BLaER1 (cell line): ENCODE measurements around the gene YJU2.
"Not testable (repeated sequence)": the region's sequence is repeated elsewhere in the genome, so short reads cannot be mapped to it uniquely, and the experiment has no call there.

Experiments used
- H3K27ac ChIP-seq: shearing (Covaris generic); formaldehyde crosslinking; 2 replicates; pipeline ENCODE4 v1.8.1; 2022
- H3K27me3 ChIP-seq: shearing (Covaris generic); formaldehyde crosslinking; 2 replicates; pipeline ENCODE4 v1.8.1; 2022
- H3K36me3 ChIP-seq: shearing (Covaris generic); formaldehyde crosslinking; 2 replicates; pipeline ENCODE4 v1.8.1; 2022
- H3K4me1 ChIP-seq: shearing (Covaris generic); formaldehyde crosslinking; 2 replicates; pipeline ENCODE4 v1.8.1; 2022
- H3K4me2 ChIP-seq: shearing (Covaris generic); formaldehyde crosslinking; 2 replicates; pipeline ENCODE4 v1.8.1; 2022
- H3K4me3 ChIP-seq: shearing (Covaris generic); formaldehyde crosslinking; 2 replicates; pipeline ENCODE4 v1.8.1; 2022
- H3K9ac ChIP-seq: shearing (Covaris generic); formaldehyde crosslinking; 2 replicates; pipeline ENCODE4 v1.8.1; 2022
- H3K9me3 ChIP-seq: shearing (Covaris generic); formaldehyde crosslinking; 2 replicates; pipeline ENCODE4 v1.8.1; 2022
- H4K20me1 ChIP-seq: shearing (Covaris generic); formaldehyde crosslinking; 2 replicates; pipeline ENCODE4 v1.8.1; 2022
- Cebpa-rat ChIP-seq: shearing (Covaris generic); IDR thresholded peaks from 2 replicates; pipeline ENCODE4 v1.8.1; 2022

Gene YJU2

GRCh38 chr19:4279530-4280422 lies 32.9 kb downstream of the YJU2 start:
- no peak for TF ChIP-seq Cebpa-rat
- Histone ChIP-seq H3K4me3 (peak overlapping the region; percentile 62), H3K9ac (no peak overlapping the region), H3K4me1 (peaks cover 29% of the 10 kb centered on the region), H3K4me2 (peak overlapping the region; percentile 87), H3K27ac (no peak overlapping the region), H3K36me3 (no peaks in the 10 kb centered on the region), H3K9me3 (no peaks in the 10 kb centered on the region), H4K20me1 (peaks cover 9% of the 10 kb centered on the region; the same call in 1 of the 2 replicates), H3K27me3 (peaks cover 64% of the 10 kb centered on the region)

DNA sequence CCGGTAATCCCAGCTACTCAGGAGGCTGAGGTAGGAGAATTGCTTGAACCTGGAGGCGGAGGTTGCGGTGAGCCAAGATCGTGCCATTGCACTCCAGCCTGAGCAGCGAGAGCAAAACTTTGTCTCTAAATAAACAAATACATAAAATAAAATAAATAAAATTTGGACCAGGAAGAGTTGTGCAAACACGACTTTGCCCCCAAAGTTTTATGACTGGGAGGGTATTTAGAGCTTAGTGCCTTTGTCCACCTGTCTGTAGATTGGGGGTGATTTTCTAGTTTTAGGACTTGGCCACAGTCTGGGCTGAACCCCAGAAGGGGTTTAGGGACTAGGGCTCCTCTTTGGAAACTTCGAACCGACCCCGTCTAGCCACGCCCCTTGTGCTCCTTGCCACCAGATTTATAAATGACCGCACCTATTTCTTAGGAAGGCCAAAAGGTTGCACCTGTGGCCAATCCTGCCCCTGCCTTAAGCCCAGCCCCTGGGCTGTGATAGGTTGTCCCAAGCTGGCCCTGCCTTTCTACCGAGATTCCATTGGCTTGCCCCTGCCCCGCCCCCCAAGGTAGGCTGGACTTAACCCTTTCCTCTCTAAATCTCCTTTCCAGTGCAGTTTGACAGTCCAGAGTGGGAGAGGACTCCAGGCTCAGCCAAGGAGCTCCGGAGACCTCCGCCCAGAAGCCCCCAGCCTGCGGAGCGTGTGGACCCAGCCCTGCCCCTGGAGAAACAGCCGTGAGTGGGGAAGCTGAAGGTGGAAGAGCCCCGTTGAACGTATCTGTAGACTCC lies 37.5 kb downstream of the YJU2 start:
- Histone ChIP-seq H3K36me3 (no peaks in the 10 kb centered on the region), H3K4me1 (peaks cover 7% of the 10 kb centered on the region), H3K4me3 (no peak overlapping the region), H3K27me3 (peaks cover 38% of the 10 kb centered on the region), H3K9ac (no peak overlapping the region), H3K4me2 (no peak overlapping the region), H3K27ac (no peak overlapping the region), H3K9me3 (no peaks in the 10 kb centered on the region), H4K20me1 (peaks cover 7% of the 10 kb centered on the region; the same call in 1 of the 2 replicates)
- TF ChIP-seq Cebpa-rat: no peak

DNA sequence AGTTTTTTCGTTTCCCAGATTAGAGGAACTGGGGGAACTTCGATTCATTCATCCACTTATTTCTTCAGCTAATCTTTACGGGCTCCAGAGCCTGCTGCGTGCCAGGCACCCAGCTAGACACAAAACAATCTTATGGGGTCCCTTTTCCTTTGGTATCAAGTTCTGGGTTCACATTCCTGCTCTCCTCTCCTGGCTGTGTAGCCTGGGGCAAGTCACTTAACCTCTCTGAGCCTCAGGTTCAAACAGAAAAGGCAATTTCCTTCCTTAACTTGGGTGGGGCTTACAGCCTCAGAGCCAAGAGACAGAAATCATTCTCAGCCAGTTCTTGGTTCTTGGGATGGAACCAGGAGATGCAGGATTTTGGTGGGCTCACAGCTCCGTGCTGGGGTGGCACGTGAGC lies 38.1 kb downstream of the YJU2 start:
- Histone ChIP-seq H3K4me1 (peaks cover 1% of the 10 kb centered on the region), H3K36me3 (no peaks in the 10 kb centered on the region), H3K27me3 (peaks cover 32% of the 10 kb centered on the region), H3K4me2 (no peak overlapping the region), H3K4me3 (no peak overlapping the region), H3K9ac (no peak overlapping the region), H3K9me3 (no peaks in the 10 kb centered on the region), H3K27ac (no peak overlapping the region), H4K20me1 (peaks cover 1% of the 10 kb centered on the region; the same call in 1 of the 2 replicates)
- TF ChIP-seq Cebpa-rat: no peak

DNA sequence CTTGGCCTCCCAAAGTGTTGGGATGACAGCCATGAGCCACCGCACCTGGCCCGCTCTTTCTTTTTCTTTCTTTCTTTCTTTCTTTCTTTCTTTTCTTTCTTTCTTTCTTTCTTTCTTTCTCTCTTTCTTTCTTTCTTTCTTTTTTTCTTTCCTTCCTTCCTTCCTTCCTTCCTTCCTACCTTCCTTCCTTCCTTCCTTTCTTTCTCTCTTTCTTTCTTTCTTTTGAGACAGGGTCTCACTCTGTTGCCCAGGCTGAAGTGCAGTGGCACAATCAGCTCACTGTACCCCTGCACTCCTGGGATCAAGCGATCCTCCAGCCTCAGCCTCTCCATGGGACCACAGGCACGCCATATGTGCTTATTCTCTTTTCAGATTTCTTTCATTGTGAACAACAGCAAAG lies 39.3 kb downstream of the YJU2 start:
- peaks cover 20% of the 10 kb centered on the region for H3K27me3 ChIP-seq
- not testable (repeated sequence) for H3K9me3 ChIP-seq, H3K4me1 ChIP-seq, H3K27ac ChIP-seq, H3K36me3 ChIP-seq, H3K9ac ChIP-seq, H3K4me2 ChIP-seq, H3K4me3 ChIP-seq, H4K20me1 ChIP-seq

- no peak overlapping the region for H3K4me2 ChIP-seq
- no peaks in the 10 kb centered on the region for H4K20me1 ChIP-seq
- no peak overlapping the region for H3K4me3 ChIP-seq
- no peaks in the 10 kb centered on the region for H3K9me3 ChIP-seq
- no peaks in the 10 kb centered on the region for H3K36me3 ChIP-seq
- no peaks in the 10 kb centered on the region for H3K27me3 ChIP-seq
- no peak overlapping the region for H3K9ac ChIP-seq
- no peak for TF ChIP-seq Cebpa-rat
- no peaks in the 10 kb centered on the region for H3K4me1 ChIP-seq
- no peak overlapping the region for H3K27ac ChIP-seq
Measured at GRCh38 chr19:4288091-4288777, 41.4 kb downstream of the YJU2 start.

DNA sequence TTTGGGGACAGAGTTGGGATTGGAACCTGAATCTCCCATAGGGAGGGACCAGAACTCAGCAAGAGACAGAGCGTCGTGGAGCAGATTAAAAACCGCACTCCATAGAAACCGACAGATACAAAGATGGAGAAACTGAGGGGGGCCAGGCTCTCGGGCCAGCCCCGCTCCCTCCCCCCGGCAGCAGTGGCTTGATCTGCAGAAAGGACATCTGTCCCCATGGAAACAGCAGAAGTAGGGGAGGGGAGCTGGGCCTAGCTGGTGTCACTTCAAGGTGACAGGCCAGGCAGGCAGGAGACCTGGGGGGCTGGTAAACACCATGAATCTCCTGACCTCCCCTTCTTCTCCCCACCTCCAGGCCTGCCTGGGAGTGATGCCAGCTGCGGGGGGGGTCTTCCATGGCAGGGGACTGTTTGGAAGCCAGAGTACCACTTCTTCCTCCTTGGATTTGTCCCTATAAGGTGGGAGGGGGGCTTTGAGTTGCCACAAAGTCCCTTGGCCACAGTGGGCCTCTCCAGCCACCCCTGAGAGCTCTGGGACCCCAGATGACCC lies 44.4 kb downstream of the YJU2 start:
- Histone ChIP-seq H3K36me3 (no peaks in the 10 kb centered on the region), H4K20me1 (no peaks in the 10 kb centered on the region), H3K4me3 (no peak overlapping the region), H3K4me2 (no peak overlapping the region), H3K9ac (peak overlapping the region; percentile 29; the same call in 1 of the 2 replicates), H3K27me3 (no peaks in the 10 kb centered on the region), H3K27ac (no peak overlapping the region), H3K4me1 (peaks cover 11% of the 10 kb centered on the region), H3K9me3 (no peaks in the 10 kb centered on the region)
- TF ChIP-seq Cebpa-rat: no peak

DNA sequence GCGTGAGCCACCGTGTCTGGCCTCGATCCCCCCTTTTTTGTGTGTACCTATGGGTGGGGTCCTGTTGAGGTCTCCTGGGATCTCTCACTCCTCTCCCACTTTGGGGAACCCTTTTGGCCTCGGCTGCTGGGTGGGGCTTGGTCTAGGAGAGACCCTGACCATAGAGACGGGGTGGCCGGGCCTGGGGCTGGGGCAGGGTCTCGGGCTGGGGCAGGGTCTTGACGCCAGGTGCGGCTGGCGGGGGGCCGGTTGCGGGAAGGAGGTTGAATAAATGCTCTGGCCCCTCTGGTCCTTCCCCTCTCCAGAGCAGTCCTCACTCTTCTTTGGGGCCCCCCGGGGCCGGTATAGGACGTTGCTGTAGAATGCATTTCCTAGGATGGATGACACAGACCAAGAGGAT lies 45.6 kb downstream of the YJU2 start:
- Histone ChIP-seq H3K27me3 (no peaks in the 10 kb centered on the region), H3K9me3 (no peaks in the 10 kb centered on the region), H4K20me1 (no peaks in the 10 kb centered on the region), H3K27ac (no peak overlapping the region), H3K36me3 (no peaks in the 10 kb centered on the region), H3K4me3 (no peak overlapping the region), H3K4me2 (no peak overlapping the region), H3K9ac (no peak overlapping the region), H3K4me1 (peaks cover 23% of the 10 kb centered on the region)
- no peak for TF ChIP-seq Cebpa-rat

DNA sequence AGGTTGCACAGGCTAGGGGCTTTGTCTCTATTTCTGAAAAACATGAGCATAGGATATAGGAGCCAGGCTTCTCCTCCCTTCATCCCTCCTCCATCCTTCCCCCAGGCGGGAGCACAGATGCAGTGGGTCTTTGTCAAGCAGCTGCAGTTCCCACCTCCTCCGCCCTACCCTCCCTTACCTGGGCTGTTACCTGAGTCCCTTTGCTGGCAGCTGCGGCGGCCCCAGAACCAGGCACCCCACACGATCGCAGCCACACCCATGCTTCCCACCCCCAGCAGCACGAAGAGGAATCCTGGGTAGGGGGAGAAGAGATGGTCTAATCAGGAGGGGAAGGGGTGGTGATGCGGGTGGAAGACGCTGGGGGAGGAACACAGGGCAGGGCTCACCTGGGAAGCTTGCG lies 47.5 kb downstream of the YJU2 start:
- H3K9me3 ChIP-seq: no peaks in the 10 kb centered on the region
- no peak overlapping the region for H3K9ac ChIP-seq
- H3K4me3 ChIP-seq: no peak overlapping the region
- no peaks in the 10 kb centered on the region for H4K20me1 ChIP-seq
- no peaks in the 10 kb centered on the region for H3K27me3 ChIP-seq
- H3K4me2 ChIP-seq: no peak overlapping the region
- no peak for TF ChIP-seq Cebpa-rat
- H3K36me3 ChIP-seq: no peaks in the 10 kb centered on the region
- H3K4me1 ChIP-seq: peaks cover 40% of the 10 kb centered on the region
- no peak overlapping the region for H3K27ac ChIP-seq

GRCh38 chr19:4295972-4296771 lies 49.3 kb downstream of the YJU2 start:
- H3K36me3 ChIP-seq: no peaks in the 10 kb centered on the region
- no peaks in the 10 kb centered on the region for H3K9me3 ChIP-seq
- no peak overlapping the region for H3K4me3 ChIP-seq
- peak overlapping the region; percentile 77 for H3K4me2 ChIP-seq
- no peak for TF ChIP-seq Cebpa-rat
- H3K9ac ChIP-seq: no peak overlapping the region
- no peaks in the 10 kb centered on the region for H4K20me1 ChIP-seq
- H3K27ac ChIP-seq: no peak overlapping the region; the same call in 1 of the 2 replicates
- H3K4me1 ChIP-seq: peaks cover 41% of the 10 kb centered on the region
- no peaks in the 10 kb centered on the region for H3K27me3 ChIP-seq
